SK-N-SH treated with all-trans-retinoic acid at 6 μM for 48 hours (cell line): ENCODE data around the gene DIAPH3.

Source experiments
- ATAC-seq: fragments of 200-7000 bp; cut with Tn5 transposase; 3 replicates; pipeline ENCODE4 v1.9.1; 2020; ENCODE audit warnings: mild to moderate bottlenecking, moderate library complexity
- BACH2 ChIP-seq: fragments of 250-450 bp; sonication (Bioruptor Pico); IDR thresholded peaks from 2 replicates; pipeline ENCODE4 v1.9.0; 2021; ENCODE audit warnings: mild to moderate bottlenecking, borderline replicate concordance
- CREB5 ChIP-seq: fragments of 250-450 bp; sonication (Bioruptor Pico); IDR thresholded peaks from 2 replicates; pipeline ENCODE4 v1.5.1; 2020; ENCODE audit warnings: low read depth, mild to moderate bottlenecking, moderate library complexity
- ESRRG ChIP-seq: fragments of 250-450 bp; sonication (Bioruptor Pico); IDR thresholded peaks from 2 replicates; pipeline ENCODE4 v1.6.1; 2021; ENCODE audit warnings: mild to moderate bottlenecking
- ISL1 ChIP-seq: fragments of 250-450 bp; sonication (Bioruptor Pico); IDR thresholded peaks from 2 replicates; pipeline ENCODE4 v2.1.2; 2022; ENCODE audit warnings: mild to moderate bottlenecking, moderate library complexity
- OSR1 ChIP-seq: fragments of 250-450 bp; sonication (Bioruptor Pico); IDR thresholded peaks from 2 replicates; pipeline ENCODE4 v1.8.0; 2022; ENCODE audit warnings: moderate library complexity, mild to moderate bottlenecking, inconsistent platforms
- POU6F1 ChIP-seq: fragments of 250-450 bp; sonication (Bioruptor Pico); IDR thresholded peaks from 2 replicates; pipeline ENCODE4 v1.8.0; 2021; ENCODE audit warnings: low read depth, mild to moderate bottlenecking, moderate library complexity, borderline replicate concordance
- PPARA ChIP-seq: fragments of 250-450 bp; sonication (Bioruptor Pico); IDR thresholded peaks from 2 replicates; pipeline ENCODE4 v1.5.0; 2020; ENCODE audit warnings: mild to moderate bottlenecking, borderline replicate concordance
- RARB ChIP-seq: fragments of 250-450 bp; sonication (Bioruptor Pico); IDR thresholded peaks from 2 replicates; pipeline ENCODE4 v1.8.0; 2021; ENCODE audit warnings: mild to moderate bottlenecking, moderate library complexity
- SNAI2 ChIP-seq: fragments of 250-450 bp; sonication (Bioruptor Pico); IDR thresholded peaks from 2 replicates; pipeline ENCODE4 v1.5.0; 2020; ENCODE audit warnings: mild to moderate bottlenecking, moderate library complexity
- TCF4 ChIP-seq: fragments of 250-450 bp; sonication (Bioruptor Pico); IDR thresholded peaks from 2 replicates; pipeline ENCODE4 v1.8.0; 2021; ENCODE audit warnings: mild to moderate bottlenecking, moderate library complexity, borderline replicate concordance
- TOX ChIP-seq: fragments of 250-450 bp; sonication (Bioruptor Pico); IDR thresholded peaks from 2 replicates; pipeline ENCODE4 v1.8.0; 2021; ENCODE audit warnings: mild to moderate bottlenecking, moderate library complexity, borderline replicate concordance
- TSHZ2 ChIP-seq: fragments of 250-450 bp; sonication (Bioruptor Pico); IDR thresholded peaks from 2 replicates; pipeline ENCODE4 v1.5.0; 2020; ENCODE audit warnings: mild to moderate bottlenecking, moderate library complexity
- ZC3H10 ChIP-seq: fragments of 250-450 bp; sonication (Bioruptor Pico); IDR thresholded peaks from 2 replicates; pipeline ENCODE4 v1.5.1; 2021; ENCODE audit warnings: mild to moderate bottlenecking, moderate library complexity
- ZFP3 ChIP-seq: fragments of 250-450 bp; sonication (Bioruptor Pico); IDR thresholded peaks from 2 replicates; pipeline ENCODE4 v1.5.0; 2020; ENCODE audit warnings: mild to moderate bottlenecking, moderate library complexity
- ZFP30 ChIP-seq: fragments of 450-650 bp; formaldehyde crosslinking; IDR thresholded peaks from 2 replicates; pipeline ENCODE4 v1.5.0; 2022; ENCODE audit warnings: mild to moderate bottlenecking, moderate library complexity
- ZNF565 ChIP-seq: fragments of 450-650 bp; formaldehyde crosslinking; conservative IDR thresholded peaks from 2 replicates; pipeline ENCODE4 v1.5.0; 2020; ENCODE audit warnings: low read depth, mild to moderate bottlenecking, moderate library complexity
- ZNF8 ChIP-seq: fragments of 450-650 bp; formaldehyde crosslinking; IDR thresholded peaks from 2 replicates; pipeline ENCODE4 v1.5.0; 2020; ENCODE audit warnings: mild to moderate bottlenecking, moderate library complexity
- TF ChIP-seq, protein P1 (sequence below): fragments of 250-450 bp; sonication (Bioruptor Pico); IDR thresholded peaks from 2 replicates; pipeline ENCODE4 v1.5.1; 2021; ENCODE audit warnings: mild to moderate bottlenecking, moderate library complexity

DIAPH3 gene

DNA sequence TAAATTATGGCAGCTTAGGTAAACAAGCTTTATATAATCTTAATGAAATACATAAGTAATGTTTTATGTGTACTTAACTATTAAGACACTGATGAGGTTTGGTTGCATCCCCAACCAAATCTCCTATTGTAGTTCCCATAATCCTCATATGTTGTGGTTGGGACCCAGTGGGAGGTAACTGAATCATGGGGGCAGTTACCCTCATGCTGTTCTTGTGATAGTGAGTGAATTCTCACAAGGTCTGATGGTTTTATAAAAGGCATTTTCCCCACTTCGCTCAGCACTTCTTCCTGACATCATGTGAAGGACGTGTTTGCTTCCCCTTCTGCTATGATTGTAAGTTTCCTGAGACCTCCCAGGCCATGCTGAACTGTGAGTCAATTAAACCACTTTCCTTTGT is 212.7 kb downstream of the DIAPH3 start (continued):
- no peak for TF ChIP-seq TSHZ2 (CRISPR knock-in tag)
- TF ChIP-seq SNAI2 (CRISPR knock-in tag): no peak

GRCh38 chr13:59950266-59950665 is 213.5 kb downstream of the DIAPH3 start:
- TF ChIP-seq ZFP3 (CRISPR knock-in tag) (no peak), BACH2 (CRISPR knock-in tag) (no peak), OSR1 (CRISPR knock-in tag) (no peak), ZC3H10 (CRISPR knock-in tag) (no peak), ESRRG (CRISPR knock-in tag) (no peak), ZNF565 (CRISPR knock-in tag) (no peak), CREB5 (CRISPR knock-in tag) (no peak), TOX (CRISPR knock-in tag) (no peak), ZFP30 (CRISPR knock-in tag) (no peak), ISL1 (no peak), POU6F1 (CRISPR knock-in tag) (no peak), RARB (CRISPR knock-in tag) (no peak), ZNF8 (CRISPR knock-in tag) (no peak)
- ATAC-seq: no peak

- no peak for TF ChIP-seq PPARA (CRISPR knock-in tag)
- TF ChIP-seq TCF4: no peak
- no peak for TF ChIP-seq RARB (CRISPR knock-in tag)
- no peak for TF ChIP-seq ZFP3 (CRISPR knock-in tag)
- no peak for TF ChIP-seq CREB5 (CRISPR knock-in tag)
- no peak for TF ChIP-seq OSR1 (CRISPR knock-in tag)
- TF ChIP-seq, protein P1, sequence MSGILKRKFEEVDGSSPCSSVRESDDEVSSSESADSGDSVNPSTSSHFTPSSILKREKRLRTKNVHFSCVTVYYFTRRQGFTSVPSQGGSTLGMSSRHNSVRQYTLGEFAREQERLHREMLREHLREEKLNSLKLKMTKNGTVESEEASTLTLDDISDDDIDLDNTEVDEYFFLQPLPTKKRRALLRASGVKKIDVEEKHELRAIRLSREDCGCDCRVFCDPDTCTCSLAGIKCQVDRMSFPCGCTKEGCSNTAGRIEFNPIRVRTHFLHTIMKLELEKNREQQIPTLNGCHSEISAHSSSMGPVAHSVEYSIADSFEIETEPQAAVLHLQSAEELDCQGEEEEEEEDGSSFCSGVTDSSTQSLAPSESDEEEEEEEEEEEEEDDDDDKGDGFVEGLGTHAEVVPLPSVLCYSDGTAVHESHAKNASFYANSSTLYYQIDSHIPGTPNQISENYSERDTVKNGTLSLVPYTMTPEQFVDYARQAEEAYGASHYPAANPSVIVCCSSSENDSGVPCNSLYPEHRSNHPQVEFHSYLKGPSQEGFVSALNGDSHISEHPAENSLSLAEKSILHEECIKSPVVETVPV (CRISPR knock-in tag): no peak
- no peak for TF ChIP-seq POU6F1 (CRISPR knock-in tag)
- ATAC-seq: no peak
These were observed 215.0 kb downstream of the DIAPH3 start for GRCh38 chr13:59948686-59949085.

- TF ChIP-seq RARB (CRISPR knock-in tag) (no peak), ESRRG (CRISPR knock-in tag) (no peak)
- TF ChIP-seq, all 23 proteins: peak for 0
- no peak for ATAC-seq
These were observed 216.8 kb downstream of the DIAPH3 start for GRCh38 chr13:59946944-59947343.
